Forelimb muscle (tissue), 1 donor: ENCODE results near the gene TRPC6. TPM values are rescaled to one million over a fixed set of nuclear protein-coding genes. Genes with fewer than 3 reads are reported as not detected.

Source experiments
- DNase-seq: peaks from one replicate; pipeline ENCODE4 v3.0.0-alpha.2; 2013; ENCODE audit warnings: low read depth
- polyA plus RNA-seq: library from polyadenylated mRNA; unstranded; fragments of 120-200 nt; gene quantifications from one replicate; pipeline ENCODE4 v1.2.1, GENCODE V29; 2013; ENCODE audit not compliant: insufficient read length

Gene TRPC6
- 12.2 TPM for polyA plus RNA-seq

GRCh38 chr11:101583251-101584128 lies at the start of gene TRPC6:
TRPC6 (minus strand) TSS chr11:101584007; CDS start chr11:101583503, 504 bp downstream.
- DNase-seq: no peak

GRCh38 chr11:101620026-101620425 lies 36.2 kb upstream of the TRPC6 start:
- no peak for DNase-seq

- DNase-seq: no peak
These were observed 34.9 kb upstream of the TRPC6 start for GRCh38 chr11:101618709-101619108.

GRCh38 chr11:101617735-101618332 lies 34.0 kb upstream of the TRPC6 start:
- no peak for DNase-seq

- no peak for DNase-seq
These were observed 28.7 kb upstream of the TRPC6 start for GRCh38 chr11:101612481-101612880.

GRCh38 chr11:101600924-101601323 lies 17.1 kb upstream of the TRPC6 start:
- DNase-seq: no peak

- no peak for DNase-seq
These were observed 3.2 kb upstream of the TRPC6 start for GRCh38 chr11:101586965-101587364.

GRCh38 chr11:101584655-101585054 lies 848 bp upstream of the TRPC6 start:
- no peak for DNase-seq

GRCh38 chr11:101584129-101584515 lies 315 bp upstream of the TRPC6 start:
- DNase-seq: no peak

GRCh38 chr11:101582989-101583250 lies 887 bp downstream of the TRPC6 start:
- DNase-seq: no peak

GRCh38 chr11:101582236-101582988 lies 1.4 kb downstream of the TRPC6 start:
- no peak for DNase-seq

GRCh38 chr11:101577461-101577860 lies 6.3 kb downstream of the TRPC6 start:
- no peak for DNase-seq

- no peak for DNase-seq
These were observed 7.4 kb downstream of the TRPC6 start for GRCh38 chr11:101576456-101576855.

GRCh38 chr11:101574886-101575285 lies 8.9 kb downstream of the TRPC6 start:
- no peak for DNase-seq

- no peak for DNase-seq
These were observed 16.7 kb downstream of the TRPC6 start for GRCh38 chr11:101567071-101567470.

GRCh38 chr11:101566626-101567025 lies 17.2 kb downstream of the TRPC6 start:
- DNase-seq: no peak

- no peak for DNase-seq
These were observed 20.6 kb downstream of the TRPC6 start for GRCh38 chr11:101563166-101563565.

GRCh38 chr11:101555366-101555765 lies 28.4 kb downstream of the TRPC6 start:
- DNase-seq: peak; percentile 22

GRCh38 chr11:101553891-101554292 lies 29.9 kb downstream of the TRPC6 start:
- DNase-seq: no peak

GRCh38 chr11:101552888-101553287 lies 30.9 kb downstream of the TRPC6 start:
- DNase-seq: no peak

- DNase-seq: no peak
These were observed 55.3 kb downstream of the TRPC6 start for GRCh38 chr11:101528541-101528940.

- DNase-seq: no peak
These were observed 60.1 kb downstream of the TRPC6 start for GRCh38 chr11:101523634-101524260.
